KG1 (cell line): ENCODE measurements around the gene MAGI1.

ENCODE experiments used
- DNase-seq: peaks from one replicate; lab custom pipeline; 2025; lab: John Stamatoyannopoulos, UW

Gene MAGI1

GRCh38 chr3:65971293-65972252 lies 67.1 kb downstream of the MAGI1 start:
- no peak for DNase-seq

GRCh38 chr3:65968996-65969395 lies 69.7 kb downstream of the MAGI1 start:
- DNase-seq = no peak

- DNase-seq = no peak
Observed at GRCh38 chr3:65967451-65967850, 71.3 kb downstream of the MAGI1 start.

- no peak for DNase-seq
Observed at GRCh38 chr3:65964838-65965237, 73.9 kb downstream of the MAGI1 start.

- no peak for DNase-seq
Observed at GRCh38 chr3:65963787-65964677, 74.7 kb downstream of the MAGI1 start.

GRCh38 chr3:65961733-65962132 lies 77.0 kb downstream of the MAGI1 start:
- no peak for DNase-seq

GRCh38 chr3:65961128-65961527 lies 77.6 kb downstream of the MAGI1 start:
- DNase-seq = no peak

GRCh38 chr3:65960087-65960486 lies 78.6 kb downstream of the MAGI1 start:
- no peak for DNase-seq

GRCh38 chr3:65958216-65958615 lies 80.5 kb downstream of the MAGI1 start:
- DNase-seq = no peak

- no peak for DNase-seq
Observed at GRCh38 chr3:65955792-65956477, 82.8 kb downstream of the MAGI1 start.

GRCh38 chr3:65953881-65954733 lies 84.6 kb downstream of the MAGI1 start:
- no peak for DNase-seq

- DNase-seq = no peak
Observed at GRCh38 chr3:65953301-65953812, 85.4 kb downstream of the MAGI1 start.

GRCh38 chr3:65952842-65953241 lies 85.9 kb downstream of the MAGI1 start:
- no peak for DNase-seq

- DNase-seq = no peak
Observed at GRCh38 chr3:65951836-65952505, 86.7 kb downstream of the MAGI1 start.

- no peak for DNase-seq
Observed at GRCh38 chr3:65950340-65951326, 88.1 kb downstream of the MAGI1 start.

GRCh38 chr3:65948841-65949573 lies 89.7 kb downstream of the MAGI1 start:
- no peak for DNase-seq

- DNase-seq = no peak
Observed at GRCh38 chr3:65946438-65946837, 92.3 kb downstream of the MAGI1 start.

- DNase-seq = no peak
Observed at GRCh38 chr3:65945953-65946352, 92.8 kb downstream of the MAGI1 start.
